IMR-90 (cell line): Measurements from ENCODE around the gene EMX2. TPM values are rescaled to one million over a fixed set of nuclear protein-coding genes. Genes with fewer than 3 reads are reported as not detected.

ENCODE experiments used
- ATAC-seq: fragments of 200-7000 bp; cut with Tn5 transposase; 2 replicates; pipeline ENCODE4 v1.9.1; 2020; ENCODE audit warnings: low read depth, mild to moderate bottlenecking, moderate library complexity
- BruUV-seq: library from RNA; stranded (reverse); fragments of 400-500 nt; replicated peaks from 2 replicates; lab custom pipeline; 2021; lab: Mats Ljungman, UMichigan
- CTCF ChIA-PET: fragments of 300-600 bp; formaldehyde crosslinking; extraction: SDS; loops from one replicate; lab custom pipeline; 2021; ENCODE audit warnings: antibody characterized with exemption; lab: Yijun Ruan, JAX
- POLR2A ChIA-PET: fragments of 300-600 bp; sonication (Branson Sonifier 250); formaldehyde crosslinking; loops from one replicate; lab custom pipeline; 2022; ENCODE audit warnings: antibody characterized with exemption; ENCODE audit not compliant: unreplicated experiment; lab: Charles Lee
- DNase-seq: peaks from one replicate; pipeline ENCODE4 v3.0.0; 2013
- H2AFZ ChIP-seq: replicated peaks from 2 replicates; pipeline ENCODE3; 2013; ENCODE audit warnings: low read length, mild to moderate bottlenecking; ENCODE audit not compliant: poor library complexity
- H2AK5ac ChIP-seq: 2 replicates; pipeline ENCODE4 v1.6.1; 2013; ENCODE audit warnings: low read depth, low read length, inconsistent platforms
- H2AK9ac ChIP-seq: replicated peaks from 2 replicates; pipeline ENCODE3; 2013; ENCODE audit warnings: mild to moderate bottlenecking, low read depth, low read length, moderate library complexity; ENCODE audit not compliant: poor library complexity
- H2BK120ac ChIP-seq: 2 replicates; pipeline ENCODE4 v1.6.1; 2013; ENCODE audit warnings: low read depth, low read length, inconsistent platforms
- H2BK15ac ChIP-seq: 3 replicates; pipeline ENCODE4 v1.6.1; 2013; ENCODE audit warnings: low read depth, low read length, inconsistent platforms
- H2BK20ac ChIP-seq: 2 replicates; pipeline ENCODE4 v1.6.1; 2013; ENCODE audit warnings: low read depth, mild to moderate bottlenecking, inconsistent platforms, low read length, moderate library complexity
- H2BK5ac ChIP-seq: 2 replicates; pipeline ENCODE4 v1.6.1; 2013; ENCODE audit warnings: mild to moderate bottlenecking, low read depth, low read length, inconsistent platforms; ENCODE audit not compliant: poor library complexity, severe bottlenecking
- H3K14ac ChIP-seq: replicated peaks from 2 replicates; pipeline ENCODE4 v1.6.1; 2013; ENCODE audit warnings: low read depth, low read length, inconsistent platforms
- H3K18ac ChIP-seq: 2 replicates; pipeline ENCODE4 v1.6.1; 2013; ENCODE audit warnings: low read depth, low read length, control low read depth
- H3K23ac ChIP-seq: 2 replicates; pipeline ENCODE4 v1.6.1; 2013; ENCODE audit warnings: low read depth, low read length, inconsistent platforms
- H3K27ac ChIP-seq: 2 replicates; pipeline ENCODE4 v1.5.1; 2013; ENCODE audit warnings: mild to moderate bottlenecking, control low read depth, low read length; ENCODE audit not compliant: insufficient read depth
- H3K27me3 ChIP-seq: 2 replicates; pipeline ENCODE4 v1.6.1; 2013; ENCODE audit warnings: low read length; ENCODE audit not compliant: control insufficient read depth, insufficient read depth
- H3K36me3 ChIP-seq: 2 replicates; pipeline ENCODE4 v1.6.1; 2013; ENCODE audit warnings: low read length, mixed read lengths; ENCODE audit not compliant: control insufficient read depth, insufficient read depth
- H3K4ac ChIP-seq: 2 replicates; pipeline ENCODE4 v1.6.1; 2013; ENCODE audit warnings: low read depth, low read length, inconsistent platforms
- H3K4me1 ChIP-seq: 2 replicates; pipeline ENCODE4 v1.6.1; 2013; ENCODE audit warnings: low read length, mixed read lengths; ENCODE audit not compliant: control insufficient read depth, insufficient read depth
- H3K4me2 ChIP-seq: 2 replicates; pipeline ENCODE4 v1.6.1; 2013; ENCODE audit warnings: low read depth, mild to moderate bottlenecking, control low read depth, low read length, moderate library complexity
- H3K4me3 ChIP-seq: 2 replicates; pipeline ENCODE4 v1.5.1; 2013; ENCODE audit warnings: low read depth, mild to moderate bottlenecking, control low read depth, low read length, moderate library complexity; ENCODE audit not compliant: insufficient read depth
- H3K56ac ChIP-seq: 2 replicates; pipeline ENCODE4 v1.6.1; 2013; ENCODE audit warnings: low read length, inconsistent platforms; ENCODE audit not compliant: insufficient read depth; ENCODE audit errors: extremely low read depth
- H3K79me1 ChIP-seq, 2 experiments: 2 replicates each; pipeline ENCODE4 v1.6.1; 2013; ENCODE audit warnings: low read length in 2 of 2, inconsistent platforms in 1 of 2, low read depth in 1 of 2
- H3K9ac ChIP-seq: 2 replicates; pipeline ENCODE4 v1.6.1; 2013; ENCODE audit warnings: low read depth, low read length, control low read depth
- H3K9me1 ChIP-seq: 2 replicates; pipeline ENCODE4 v1.6.1; 2013; ENCODE audit warnings: low read length, inconsistent platforms; ENCODE audit not compliant: insufficient read depth
- H3K9me3 ChIP-seq: 2 replicates; pipeline ENCODE4 v1.6.1; 2013; ENCODE audit warnings: low read length; ENCODE audit not compliant: control insufficient read depth, insufficient read depth
- H4K20me1 ChIP-seq: 2 replicates; pipeline ENCODE4 v1.6.1; 2013; ENCODE audit warnings: low read length, inconsistent platforms; ENCODE audit not compliant: insufficient read depth
- H4K5ac ChIP-seq: 2 replicates; pipeline ENCODE4 v1.6.1; 2013; ENCODE audit warnings: mild to moderate bottlenecking, low read depth, low read length, control low read depth
- H4K8ac ChIP-seq, 2 experiments: 2 replicates each; pipeline ENCODE4 v1.6.1; 2013; ENCODE audit warnings: low read depth in 2 of 2, low read length in 2 of 2, control low read depth in 1 of 2, inconsistent platforms in 1 of 2
- H4K91ac ChIP-seq: 2 replicates; pipeline ENCODE4 v1.6.1; 2013; ENCODE audit warnings: low read depth, low read length, inconsistent platforms; ENCODE audit not compliant: insufficient read depth
- MAFK ChIP-seq: IDR thresholded peaks from 2 replicates; pipeline ENCODE4 v1.6.1; 2012; ENCODE audit warnings: low read depth, low read length, improper control_type of control experiment
- MXI1 ChIP-seq: IDR thresholded peaks from 2 replicates; pipeline ENCODE4 v1.6.1; 2012; ENCODE audit warnings: low read depth, mild to moderate bottlenecking, low read length, moderate library complexity, borderline replicate concordance
- RCOR1 ChIP-seq: IDR thresholded peaks from 2 replicates; pipeline ENCODE4 v1.6.1; 2012; ENCODE audit warnings: mild to moderate bottlenecking, low read length, improper control_type of control experiment; ENCODE audit not compliant: insufficient replicate concordance
- SMC3 ChIP-seq: fragments of 150-350 bp; IDR thresholded peaks from 2 replicates; pipeline ENCODE4 v1.6.1; 2016; ENCODE audit warnings: low read depth, mild to moderate bottlenecking, antibody characterized with exemption, low read length, moderate library complexity
- WGBS, 2 experiments: methylation state at CpG; one replicate each; pipeline versions ENCODE4 v1.1.5 to v1.1.7; 2013; ENCODE audit warnings: missing lambda C conversion rate in 2 of 2; ENCODE audit not compliant: insufficient read length in 1 of 2; ENCODE audit errors: extremely low coverage in 2 of 2; 5-methylcytosine and 5-hydroxymethylcytosine counted together
- dilution Hi-C: fragments of 300-500 bp; cut with HindIII; formaldehyde crosslinking; loops from one replicate; pipeline ENCODE4 v1.14.3; 2018; ENCODE audit warnings: low sequenced_read_pairs; ENCODE audit not compliant: unreplicated experiment
- in situ Hi-C: fragments of 300-500 bp; cut with MboI; formaldehyde crosslinking; loops from 3 replicates; pipeline ENCODE4 v1.14.3; 2019; ENCODE audit warnings: low sequenced_read_pairs, inconsistent platforms, mixed read lengths
- intact Hi-C: fragments of 100-400 bp; cut with micrococcal nuclease; formaldehyde crosslinking; loops from 2 replicates; pipeline ENCODE4 v1.10.0; 2022
- polyA plus RNA-seq, 3 experiments: library from polyadenylated mRNA; depleted of rRNA; stranded (reverse); fragments of >200 nt; gene quantifications; 2 replicates each; pipeline ENCODE4 v1.2.3, GENCODE V29; 2012; ENCODE audit warnings: low replicate concordance in 1 of 3
- total RNA-seq: library from RNA; depleted of rRNA; stranded (reverse); fragments of >200 nt; gene quantifications from 2 replicates; pipeline ENCODE4 v1.2.3, GENCODE V29; 2012
- TF ChIP-seq, protein P1 (sequence below): conservative IDR thresholded peaks from 2 replicates; pipeline ENCODE4 v1.5.1; 2012; ENCODE audit warnings: mild to moderate bottlenecking, low read depth, low read length, improper control_type of control experiment

The EMX2 gene
- total and polyA plus RNA-seq, 2 of the 4 experiments (the other 2 are of a cell fraction) = not detected

GRCh38 chr10:117560942-117561341 lies 18.4 kb downstream of the EMX2 start:
- Histone ChIP-seq H4K8ac (no peak overlapping the region), H4K91ac (no peak overlapping the region), H3K18ac (no peak overlapping the region), H3K79me1 (no peaks in the 10 kb centered on the region), H3K4me2 (no peak overlapping the region), H3K9ac (no peak overlapping the region), H3K9me1 (no peaks in the 10 kb centered on the region), H3K4me1 (no peaks in the 10 kb centered on the region), H2BK20ac (no peak overlapping the region), H3K27me3 (no peaks in the 10 kb centered on the region), H3K23ac (no peak overlapping the region), H3K9me3 (peaks cover 3% of the 10 kb centered on the region; the same call in 1 of the 2 replicates), H3K27ac (no peak overlapping the region), H2AK9ac (no peak overlapping the region), H4K5ac (no peak overlapping the region), H2AFZ (no peak overlapping the region), H3K4me3 (no peak overlapping the region), H3K56ac (no peak overlapping the region), H3K4ac (no peak overlapping the region), H2BK120ac (no peak overlapping the region), H3K14ac (no peak overlapping the region), H2BK5ac (no peak overlapping the region), H3K36me3 (no peaks in the 10 kb centered on the region), H4K20me1 (no peaks in the 10 kb centered on the region), H2AK5ac (no peak overlapping the region), H2BK15ac (no peak overlapping the region)
- ATAC-seq = no peak
- WGBS, 2 experiments = no CpG with 5 or more reads among the region's 2 CpGs
- TF ChIP-seq, protein P1, sequence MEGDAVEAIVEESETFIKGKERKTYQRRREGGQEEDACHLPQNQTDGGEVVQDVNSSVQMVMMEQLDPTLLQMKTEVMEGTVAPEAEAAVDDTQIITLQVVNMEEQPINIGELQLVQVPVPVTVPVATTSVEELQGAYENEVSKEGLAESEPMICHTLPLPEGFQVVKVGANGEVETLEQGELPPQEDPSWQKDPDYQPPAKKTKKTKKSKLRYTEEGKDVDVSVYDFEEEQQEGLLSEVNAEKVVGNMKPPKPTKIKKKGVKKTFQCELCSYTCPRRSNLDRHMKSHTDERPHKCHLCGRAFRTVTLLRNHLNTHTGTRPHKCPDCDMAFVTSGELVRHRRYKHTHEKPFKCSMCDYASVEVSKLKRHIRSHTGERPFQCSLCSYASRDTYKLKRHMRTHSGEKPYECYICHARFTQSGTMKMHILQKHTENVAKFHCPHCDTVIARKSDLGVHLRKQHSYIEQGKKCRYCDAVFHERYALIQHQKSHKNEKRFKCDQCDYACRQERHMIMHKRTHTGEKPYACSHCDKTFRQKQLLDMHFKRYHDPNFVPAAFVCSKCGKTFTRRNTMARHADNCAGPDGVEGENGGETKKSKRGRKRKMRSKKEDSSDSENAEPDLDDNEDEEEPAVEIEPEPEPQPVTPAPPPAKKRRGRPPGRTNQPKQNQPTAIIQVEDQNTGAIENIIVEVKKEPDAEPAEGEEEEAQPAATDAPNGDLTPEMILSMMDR = no peak
- TF ChIP-seq RCOR1 (no peak), MXI1 (no peak), SMC3 (no peak), MAFK (no peak)
- dilution Hi-C loops = no loop called here
- intact Hi-C loops = no loop called here
- in situ Hi-C loops = no loop called here
- no peak for DNase-seq
- BruUV-seq = no TSS peak
- ChIA-PET POLR2A (no interaction called here), CTCF (no interaction called here)
